Activated T-cell treated with anti-CD3 and anti-CD28 coated beads, Interleukin-2, amount 50 U/mL, for 72 hours (primary cell): ENCODE data around the gene TEDC1. TPM values are rescaled to one million over a fixed set of nuclear protein-coding genes. Genes with fewer than 3 reads are reported as not detected.

Experiments used
- ATAC-seq, 2 donors: fragments of 150-1000 bp; cut with Tn5 transposase; replicated peaks in 1 of 2; 2 replicates each; pipeline ENCODE4 v1.10.0; 2021; ENCODE audit warnings: moderate library complexity in 2 of 2, mild to moderate bottlenecking in 1 of 2
- DNase-seq, 2 donors: peaks; one replicate each; pipeline ENCODE4 v3.0.0; 2021 to 2022; ENCODE audit warnings: mixed read lengths in 1 of 2
- H3K27ac Mint-ChIP-seq: one replicate; pipeline ENCODE4 v1.8.0; 2022; ENCODE audit warnings: mild to moderate bottlenecking, moderate library complexity, mixed read lengths
- H3K27me3 Mint-ChIP-seq: one replicate; pipeline ENCODE4 v1.8.0; 2022; ENCODE audit warnings: low read depth, mixed read lengths
- H3K36me3 Mint-ChIP-seq, 2 donors: one replicate each; pipeline ENCODE4 v1.8.0; 2022; ENCODE audit warnings: mixed read lengths in 2 of 2, mild to moderate bottlenecking in 1 of 2; ENCODE audit not compliant: insufficient read depth in 2 of 2
- H3K4me1 Mint-ChIP-seq: one replicate; pipeline ENCODE4 v1.8.0; 2022; ENCODE audit warnings: low read depth, mixed read lengths
- H3K4me3 Mint-ChIP-seq, 2 donors: one replicate each; pipeline ENCODE4 v1.8.0; 2022; ENCODE audit warnings: mild to moderate bottlenecking in 2 of 2, mixed read lengths in 2 of 2, moderate library complexity in 2 of 2
- H3K9me3 Mint-ChIP-seq, 2 donors: one replicate each; pipeline ENCODE4 v1.8.0; 2022; ENCODE audit warnings: mixed read lengths in 2 of 2
- total RNA-seq, 2 donors: library from RNA; stranded (reverse); gene quantifications; one replicate each; pipeline ENCODE4 v1.2.3, GENCODE V29; 2022

The TEDC1 gene
- total RNA-seq, 2 donors from 2014 or later: 33.0 to 36.9 TPM

- Mint-ChIP-seq H3K36me3 (peaks cover 0 to 7% of the 10 kb centered on the region in 2 donors), H3K27ac (no peak overlapping the region), H3K4me3 (no peak overlapping the region), H3K27me3 (no peaks in the 10 kb centered on the region), H3K4me1 (no peaks in the 10 kb centered on the region), H3K9me3 (no peaks in the 10 kb centered on the region)
- ATAC-seq (no peak), DNase-seq (no peak)
Observed at GRCh38 chr14:105465209-105466031, 25.6 kb upstream of the TEDC1 start.

- Mint-ChIP-seq H3K27ac (no peak overlapping the region), H3K4me3 (no peak overlapping the region), H3K4me1 (no peaks in the 10 kb centered on the region), H3K27me3 (no peaks in the 10 kb centered on the region), H3K9me3 (no peaks in the 10 kb centered on the region), H3K36me3 (peaks cover 0 to 5% of the 10 kb centered on the region in 2 donors)
- DNase-seq (no peak), ATAC-seq (no peak)
Observed at GRCh38 chr14:105466531-105467248, 24.4 kb upstream of the TEDC1 start.

- H3K4me3 Mint-ChIP-seq: no peak overlapping the region
- no peaks in the 10 kb centered on the region for H3K4me1 Mint-ChIP-seq
Observed at GRCh38 chr14:105467249-105467941, 23.7 kb upstream of the TEDC1 start.

DNA sequence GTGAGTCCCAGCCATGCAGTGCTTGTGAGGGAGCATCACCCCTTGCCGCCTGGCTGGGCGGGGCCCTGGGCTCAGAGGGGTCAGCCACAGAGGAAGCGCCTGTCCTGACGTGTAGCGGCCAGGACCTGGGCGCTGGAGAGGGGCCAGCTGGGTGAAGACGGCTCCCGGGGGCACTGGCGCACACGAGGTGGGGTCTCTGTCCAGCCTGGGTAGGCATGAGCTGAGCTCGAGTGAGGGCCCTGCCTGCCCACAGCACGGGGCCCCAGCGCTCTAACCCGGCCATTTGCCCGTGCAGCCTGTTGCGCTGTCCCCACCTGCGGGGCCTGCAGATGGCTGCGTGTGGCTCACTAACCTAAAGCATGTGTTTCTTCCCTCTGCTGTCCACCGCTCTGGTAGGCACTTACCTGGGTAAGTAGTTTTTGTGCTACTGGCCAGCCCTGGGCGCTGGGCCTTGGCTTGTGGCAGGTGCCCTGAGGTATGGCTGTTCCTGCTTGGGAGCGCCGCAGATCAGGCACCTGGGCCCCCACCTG, 23.0 kb upstream of the TEDC1 start:
- H3K27me3 Mint-ChIP-seq: no peaks in the 10 kb centered on the region
- no peaks in the 10 kb centered on the region for H3K9me3 Mint-ChIP-seq
- no peak overlapping the region for H3K4me3 Mint-ChIP-seq
- no peak overlapping the region for H3K27ac Mint-ChIP-seq
- H3K36me3 Mint-ChIP-seq: peaks cover 0 to 5% of the 10 kb centered on the region in 2 donors
- no peaks in the 10 kb centered on the region for H3K4me1 Mint-ChIP-seq
- ATAC-seq (no peak), DNase-seq (no peak)

More at GRCh38 chr14:105467249-105467941, 23.7 kb upstream of the TEDC1 start:
- ATAC-seq: no peak
- Mint-ChIP-seq H3K27ac (no peak overlapping the region), H3K27me3 (no peaks in the 10 kb centered on the region), H3K9me3 (no peaks in the 10 kb centered on the region), H3K36me3 (peaks cover 0 to 5% of the 10 kb centered on the region in 2 donors)
- DNase-seq: no peak

DNA sequence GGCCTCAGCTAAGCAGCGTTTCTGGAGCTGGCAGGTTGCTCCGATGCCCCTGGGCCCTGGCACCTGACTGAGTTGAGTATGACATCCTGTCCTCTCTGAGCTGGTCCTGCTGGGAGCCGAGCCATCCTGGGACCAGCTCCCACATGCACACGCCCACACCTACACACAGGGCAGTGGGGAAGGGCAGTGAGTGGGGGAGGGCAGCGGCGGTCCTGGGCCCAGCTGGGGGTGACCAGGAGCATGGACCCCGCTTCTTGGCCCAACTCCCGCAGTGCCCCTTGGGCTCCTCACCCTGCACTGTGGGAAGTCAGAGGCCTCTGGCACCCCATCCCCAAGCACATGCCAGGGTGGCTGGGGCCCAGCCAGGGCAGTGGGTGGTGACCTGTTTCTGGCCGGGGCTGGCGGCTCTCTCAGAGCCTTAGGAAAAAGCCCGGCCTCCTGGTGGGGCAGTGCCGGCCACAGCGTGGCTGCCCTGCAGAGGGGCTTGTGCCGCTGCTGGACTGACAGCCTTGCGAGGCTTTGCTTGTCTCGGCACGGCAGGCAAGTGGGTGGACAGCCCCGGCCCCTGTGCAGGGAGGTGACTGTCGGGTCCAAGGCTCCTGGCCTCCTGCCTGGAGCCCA, 22.3 kb upstream of the TEDC1 start:
- no peak overlapping the region for H3K4me3 Mint-ChIP-seq
- DNase-seq (no peak), ATAC-seq (no peak)
- no peak overlapping the region for H3K27ac Mint-ChIP-seq
- peaks cover 0 to 2% of the 10 kb centered on the region in 2 donors for H3K36me3 Mint-ChIP-seq
- H3K9me3 Mint-ChIP-seq: no peaks in the 10 kb centered on the region
- no peaks in the 10 kb centered on the region for H3K4me1 Mint-ChIP-seq
- H3K27me3 Mint-ChIP-seq: no peaks in the 10 kb centered on the region

GRCh38 chr14:105469456-105470349, 21.3 kb upstream of the TEDC1 start:
- no peaks in the 10 kb centered on the region for H3K27me3 Mint-ChIP-seq
- ATAC-seq: no peak

DNA sequence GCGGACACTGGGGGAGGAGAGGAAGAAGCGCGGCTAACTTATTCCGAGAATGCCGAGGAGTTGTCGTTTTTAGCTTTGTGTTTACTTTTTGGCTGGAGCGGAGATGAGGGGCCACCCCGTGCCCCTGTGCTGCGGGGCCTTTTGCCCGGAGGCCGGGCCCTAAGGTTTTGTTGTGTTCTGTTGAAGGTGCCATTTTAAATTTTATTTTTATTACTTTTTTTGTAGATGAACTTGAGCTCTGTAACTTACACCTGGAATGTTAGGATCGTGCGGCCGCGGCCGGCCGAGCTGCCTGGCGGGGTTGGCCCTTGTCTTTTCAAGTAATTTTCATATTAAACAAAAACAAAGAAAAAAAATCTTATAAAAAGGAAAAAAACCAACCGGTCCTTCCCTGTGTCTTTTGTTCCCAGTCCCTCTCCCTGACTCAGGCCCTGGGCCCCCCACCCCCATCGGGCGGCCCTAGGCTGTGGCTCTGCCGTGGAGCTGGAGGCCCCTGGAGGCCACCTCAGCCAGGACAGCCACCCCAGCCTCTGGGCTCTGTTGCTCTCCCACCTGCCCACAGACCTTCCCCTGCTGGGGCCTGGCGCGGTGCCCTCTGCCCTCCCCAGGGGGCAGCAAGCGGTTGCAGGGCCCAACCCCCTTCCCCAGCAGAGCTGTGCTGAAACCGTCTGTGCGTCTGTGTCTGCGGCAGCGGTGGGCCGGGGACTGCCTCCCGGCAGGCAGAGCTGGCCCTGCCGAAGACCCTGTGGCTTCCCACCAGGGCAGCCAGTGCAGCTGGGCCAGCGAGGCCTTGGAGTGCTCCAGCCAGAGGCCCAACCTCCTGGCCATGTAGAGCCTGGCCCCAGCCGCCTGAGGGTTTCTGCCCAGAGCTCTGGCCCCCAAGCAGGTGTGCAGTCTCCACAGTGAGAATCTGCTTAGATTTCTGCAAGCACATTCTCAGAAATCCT, 20.4 kb upstream of the TEDC1 start:
- Mint-ChIP-seq H3K9me3 (no peaks in the 10 kb centered on the region), H3K4me3 (no peak overlapping the region), H3K36me3 (no peaks in the 10 kb centered on the region), H3K27me3 (no peaks in the 10 kb centered on the region), H3K27ac (no peak overlapping the region), H3K4me1 (no peaks in the 10 kb centered on the region)
- ATAC-seq (no peak), DNase-seq (no peak)

More at GRCh38 chr14:105469456-105470349, 21.3 kb upstream of the TEDC1 start:
- DNase-seq: no peak
- Mint-ChIP-seq H3K27ac (no peak overlapping the region), H3K36me3 (no peaks in the 10 kb centered on the region), H3K4me1 (no peaks in the 10 kb centered on the region), H3K9me3 (no peaks in the 10 kb centered on the region), H3K4me3 (no peak overlapping the region)

DNA sequence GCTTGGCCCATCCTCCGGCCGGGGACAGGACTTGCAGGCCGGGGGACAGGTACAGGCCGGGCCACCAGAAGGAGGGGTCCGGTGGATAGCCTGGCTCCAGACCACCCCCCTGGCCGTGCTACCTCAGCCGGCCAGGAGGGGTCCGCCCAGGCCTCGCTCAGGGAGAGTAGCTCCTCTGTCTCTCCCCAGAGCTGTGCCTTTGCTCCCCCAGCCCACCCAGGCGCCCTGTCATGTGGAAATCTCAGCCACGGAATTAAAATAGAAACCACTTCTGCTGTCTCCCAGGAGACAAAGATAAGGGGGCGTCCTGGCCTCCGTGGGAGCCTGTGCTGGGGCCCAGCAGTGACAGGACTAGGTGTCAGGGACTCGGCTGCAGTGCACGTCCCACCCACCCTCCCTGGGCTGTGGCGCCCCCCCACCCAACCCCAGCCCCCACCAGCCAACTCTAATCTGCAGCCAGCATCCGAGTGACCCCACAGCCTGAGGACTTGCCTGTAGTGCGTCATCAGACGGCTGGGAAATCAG, 19.7 kb upstream of the TEDC1 start:
- Mint-ChIP-seq H3K27me3 (no peaks in the 10 kb centered on the region), H3K27ac (no peak overlapping the region), H3K4me1 (no peaks in the 10 kb centered on the region), H3K4me3 (no peak overlapping the region), H3K9me3 (no peaks in the 10 kb centered on the region), H3K36me3 (no peaks in the 10 kb centered on the region)
- DNase-seq (no peak), ATAC-seq (no peak)

GRCh38 chr14:105471823-105472485, 19.1 kb upstream of the TEDC1 start:
- H3K4me1 Mint-ChIP-seq: no peaks in the 10 kb centered on the region
- H3K4me3 Mint-ChIP-seq: no peak overlapping the region
- no peaks in the 10 kb centered on the region for H3K9me3 Mint-ChIP-seq
- no peaks in the 10 kb centered on the region for H3K27me3 Mint-ChIP-seq
- DNase-seq: no peak
- ATAC-seq: no peak
- H3K36me3 Mint-ChIP-seq: no peaks in the 10 kb centered on the region
- H3K27ac Mint-ChIP-seq: no peak overlapping the region

GRCh38 chr14:105472486-105472991, 18.5 kb upstream of the TEDC1 start:
- DNase-seq (no peak), ATAC-seq (no peak)
- Mint-ChIP-seq H3K4me1 (peaks cover 5% of the 10 kb centered on the region), H3K9me3 (no peaks in the 10 kb centered on the region), H3K27me3 (peaks cover 6% of the 10 kb centered on the region), H3K4me3 (no peak overlapping the region), H3K27ac (no peak overlapping the region), H3K36me3 (peaks cover 4 to 5% of the 10 kb centered on the region in 2 donors)
